ENCODE data around the gene ANKHD1. TPM values are rescaled to one million over a fixed set of nuclear protein-coding genes. Genes with fewer than 3 reads are reported as not detected.

Gene ANKHD1
- total RNA-seq, 2 experiments from 2014 or later = 99.3 to 103 TPM

DNA sequence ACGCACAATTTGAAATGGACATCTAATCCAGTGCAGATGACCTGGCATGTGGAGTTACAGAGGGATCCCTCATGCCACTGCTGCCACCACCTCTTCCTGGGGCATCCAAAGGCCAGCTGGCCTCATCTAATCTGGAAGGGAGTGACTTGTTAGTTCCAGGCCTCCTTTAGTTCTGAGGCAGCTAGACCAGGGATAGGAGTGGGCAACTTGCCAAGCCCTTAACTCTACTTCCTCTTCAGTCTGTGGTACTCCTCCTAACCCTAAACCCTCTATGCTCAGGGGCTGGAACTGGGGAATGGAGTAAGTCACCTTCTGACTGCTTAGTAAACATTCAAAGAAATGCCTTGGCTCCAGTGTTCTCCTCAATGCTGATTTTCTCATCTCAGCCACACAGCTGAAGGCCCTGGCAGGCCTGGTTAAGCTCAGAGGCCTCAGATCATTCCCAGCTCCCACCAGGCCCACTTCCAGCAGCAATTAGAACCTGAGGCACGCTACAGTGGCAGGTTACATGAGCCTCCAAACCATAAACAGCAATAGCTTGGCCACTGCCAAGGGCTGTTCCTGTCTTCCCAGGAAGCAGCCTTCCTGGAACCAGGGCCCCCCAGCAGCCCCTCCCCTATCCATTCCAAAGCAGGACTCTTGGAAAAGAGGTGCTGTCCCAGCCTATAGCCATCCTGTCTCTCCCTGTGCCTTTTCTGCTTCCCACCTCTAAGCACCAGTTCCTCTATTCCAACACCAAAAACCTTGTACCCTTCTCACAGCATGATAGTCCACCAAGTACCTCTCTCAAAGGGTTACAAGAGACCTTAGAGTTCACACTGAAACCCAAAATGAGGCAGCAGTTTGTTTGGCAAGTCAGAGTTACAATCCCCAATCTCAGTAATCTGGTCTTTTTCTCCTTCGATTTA lies 147.9 kb downstream of the ANKHD1 start:
- H3K9me3 Mint-ChIP-seq = no peaks in the 10 kb centered on the region
- peaks cover 59% of the 10 kb centered on the region for H3K4me1 Mint-ChIP-seq (ENCODE audit: low read depth)
- H3K36me3 Mint-ChIP-seq (ENCODE audit: low read depth) = peaks cover 55% of the 10 kb centered on the region
- peak overlapping the region; percentile 89 for H3K4me3 Mint-ChIP-seq
- no peak for DNase-seq
- POLR2A ChIA-PET = interaction anchor here (1.0 to 3.5 kb wide), 6 partner anchors 8 to 147 kb away, joined by 3 to 38 read pairs (median 16); partner anchors contain the start of genes ANKHD1, APBB3, IK and NDUFA2
- peak overlapping the region; percentile 98 for H3K27ac Mint-ChIP-seq
- TF ChIP-seq, protein P1, sequence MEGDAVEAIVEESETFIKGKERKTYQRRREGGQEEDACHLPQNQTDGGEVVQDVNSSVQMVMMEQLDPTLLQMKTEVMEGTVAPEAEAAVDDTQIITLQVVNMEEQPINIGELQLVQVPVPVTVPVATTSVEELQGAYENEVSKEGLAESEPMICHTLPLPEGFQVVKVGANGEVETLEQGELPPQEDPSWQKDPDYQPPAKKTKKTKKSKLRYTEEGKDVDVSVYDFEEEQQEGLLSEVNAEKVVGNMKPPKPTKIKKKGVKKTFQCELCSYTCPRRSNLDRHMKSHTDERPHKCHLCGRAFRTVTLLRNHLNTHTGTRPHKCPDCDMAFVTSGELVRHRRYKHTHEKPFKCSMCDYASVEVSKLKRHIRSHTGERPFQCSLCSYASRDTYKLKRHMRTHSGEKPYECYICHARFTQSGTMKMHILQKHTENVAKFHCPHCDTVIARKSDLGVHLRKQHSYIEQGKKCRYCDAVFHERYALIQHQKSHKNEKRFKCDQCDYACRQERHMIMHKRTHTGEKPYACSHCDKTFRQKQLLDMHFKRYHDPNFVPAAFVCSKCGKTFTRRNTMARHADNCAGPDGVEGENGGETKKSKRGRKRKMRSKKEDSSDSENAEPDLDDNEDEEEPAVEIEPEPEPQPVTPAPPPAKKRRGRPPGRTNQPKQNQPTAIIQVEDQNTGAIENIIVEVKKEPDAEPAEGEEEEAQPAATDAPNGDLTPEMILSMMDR (IDR thresholded peaks at IDR 0.05) = no peak
- CTCF ChIA-PET = interaction anchor here (1.4 to 4.0 kb wide), 2 partner anchors 22 to 85 kb away, joined by 3 to 16 read pairs; no protein-coding TSS in a partner anchor
- no peaks in the 10 kb centered on the region for H3K27me3 Mint-ChIP-seq
- intact Hi-C loops (cut with micrococcal nuclease) = loop anchor here (5.0 kb wide), 1 partner anchor 88 kb away; the partner anchor contains the start of gene TMCO6
- ATAC-seq = no peak

DNA sequence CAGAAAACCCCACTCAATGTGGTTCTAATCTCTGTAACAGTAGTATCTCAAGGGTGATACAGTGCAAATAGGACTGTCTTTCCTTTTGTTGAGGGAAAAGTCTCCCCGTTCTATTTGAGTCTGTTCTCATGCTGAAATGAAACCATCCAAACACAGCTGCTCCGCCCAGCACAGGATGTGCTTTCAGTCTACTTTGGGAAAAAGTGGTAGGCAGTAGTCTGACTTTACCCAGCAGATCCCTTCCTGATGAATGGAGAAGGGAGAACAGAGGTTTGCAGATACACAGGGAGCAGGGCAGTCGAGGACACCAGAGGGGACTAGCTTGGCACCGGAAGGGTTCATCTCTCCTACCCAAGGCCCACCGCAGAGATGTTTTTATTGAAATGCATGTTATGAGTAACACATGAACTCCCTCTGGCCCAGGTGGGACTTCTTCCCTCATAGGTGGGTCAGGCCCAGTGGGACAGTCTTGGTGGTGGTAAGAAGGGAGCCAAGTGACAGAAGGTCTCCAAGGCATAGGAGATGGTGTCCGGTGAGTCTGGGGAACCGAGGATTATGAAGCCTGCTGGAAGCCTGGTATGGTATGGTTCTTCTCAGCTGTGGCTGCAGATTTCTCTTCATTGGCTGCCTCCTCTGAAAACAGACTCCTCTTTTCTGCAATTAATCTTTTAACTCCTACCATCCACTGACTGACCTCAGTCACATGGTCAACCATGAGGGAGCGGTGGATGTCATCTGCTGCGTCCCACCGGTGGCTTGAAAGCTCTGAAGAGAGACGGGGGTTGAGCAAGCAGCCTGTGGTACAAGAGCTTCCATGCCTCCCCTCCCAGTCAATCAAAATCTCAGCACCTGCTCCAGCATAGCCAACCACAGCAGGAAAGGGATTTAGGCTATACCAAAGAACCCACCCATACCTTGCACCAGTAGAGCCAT lies 148.8 kb downstream of the ANKHD1 start:
- H3K4me3 Mint-ChIP-seq = no peak overlapping the region
- POLR2A ChIA-PET = interaction anchor here (0.8 to 3.2 kb wide), 5 partner anchors 13 to 148 kb away, joined by 3 to 15 read pairs (median 3); partner anchors contain the start of genes CD14, IK and NDUFA2
- peaks cover 56% of the 10 kb centered on the region for H3K36me3 Mint-ChIP-seq (ENCODE audit: low read depth)
- TF ChIP-seq, protein P1 (IDR thresholded peaks at IDR 0.05) = no peak
- no peak for DNase-seq
- no peaks in the 10 kb centered on the region for H3K27me3 Mint-ChIP-seq
- CTCF ChIA-PET = interaction anchor here (1.1 to 2.5 kb wide), 3 partner anchors 11 to 88 kb away, joined by 3 to 8 read pairs (median 5); partner anchors contain the start of gene APBB3
- no peaks in the 10 kb centered on the region for H3K9me3 Mint-ChIP-seq
- ATAC-seq = no peak
- peak overlapping the region; percentile 98 for H3K27ac Mint-ChIP-seq
- intact Hi-C loops (cut with micrococcal nuclease) = no loop called here
- peaks cover 67% of the 10 kb centered on the region for H3K4me1 Mint-ChIP-seq (ENCODE audit: low read depth)

DNA sequence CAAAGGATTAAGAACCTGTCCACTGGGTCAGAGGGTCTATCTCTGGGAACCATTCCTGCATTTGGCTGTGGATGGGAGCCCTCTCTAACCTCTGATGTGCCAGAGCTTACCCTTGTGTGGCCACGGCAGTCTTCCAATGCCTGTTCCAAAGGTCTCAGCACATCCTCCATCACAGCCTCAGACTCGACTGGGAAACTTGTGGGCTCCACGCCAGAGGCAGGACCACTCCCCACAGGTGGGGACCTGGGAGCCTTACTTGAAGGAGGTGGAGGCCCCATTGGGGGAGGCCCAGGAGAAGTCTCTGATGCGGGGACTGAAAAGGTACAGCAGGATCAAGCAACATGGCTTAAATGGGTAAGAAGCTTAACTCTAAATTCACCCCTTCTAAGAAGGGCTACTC lies 150.2 kb downstream of the ANKHD1 start:
- TF ChIP-seq, protein P1 (IDR thresholded peaks at IDR 0.05) = no peak
- Mint-ChIP-seq H3K27me3 (no peaks in the 10 kb centered on the region), H3K4me1 (ENCODE audit: low read depth) (peaks cover 74% of the 10 kb centered on the region), H3K36me3 (ENCODE audit: low read depth) (peaks cover 69% of the 10 kb centered on the region), H3K4me3 (no peak overlapping the region), H3K9me3 (no peaks in the 10 kb centered on the region), H3K27ac (peak overlapping the region; percentile 98)
- CTCF ChIA-PET = interaction anchor here (1.1 to 2.5 kb wide), 3 partner anchors 9 to 87 kb away, joined by 3 to 8 read pairs (median 5); partner anchors contain the start of gene APBB3
- no peak for DNase-seq
- intact Hi-C loops (cut with micrococcal nuclease) = no loop called here
- ATAC-seq = no peak
- POLR2A ChIA-PET = interaction anchor here (1.0 to 3.2 kb wide), 4 partner anchors 17 to 95 kb away, joined by 3 to 15 read pairs (median 4); partner anchors contain the start of genes IK and NDUFA2

DNA sequence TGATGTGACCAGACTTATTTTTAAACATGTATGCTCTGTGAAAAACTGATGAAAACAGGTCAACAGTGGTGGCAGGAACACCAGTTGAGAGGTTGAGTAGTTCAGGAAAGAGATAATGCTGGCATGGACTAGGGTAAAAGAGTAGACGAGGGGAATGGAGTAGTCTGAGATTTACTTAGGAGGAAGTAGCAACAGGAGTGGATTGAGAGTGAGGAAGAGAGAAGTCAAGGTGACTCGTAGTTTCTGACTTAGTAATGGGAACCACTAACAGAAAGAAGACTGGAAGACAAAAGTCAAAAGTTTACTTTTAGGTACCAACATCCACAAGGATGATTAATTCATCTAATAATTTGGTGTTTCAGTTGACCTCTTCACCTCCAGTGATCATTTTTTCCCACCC lies 152.0 kb downstream of the ANKHD1 start:
- ATAC-seq = peak; percentile 21
- no peak for DNase-seq
- Mint-ChIP-seq H3K36me3 (ENCODE audit: low read depth) (peaks cover 65% of the 10 kb centered on the region), H3K9me3 (no peaks in the 10 kb centered on the region), H3K27ac (peak overlapping the region; percentile 89), H3K4me1 (ENCODE audit: low read depth) (peaks cover 72% of the 10 kb centered on the region), H3K27me3 (no peaks in the 10 kb centered on the region), H3K4me3 (peak overlapping the region; percentile 81)
- intact Hi-C loops (cut with micrococcal nuclease) = no loop called here
- POLR2A ChIA-PET = interaction anchor here (0.6 to 1.1 kb wide), 3 partner anchors 9 to 142 kb away, joined by 3 to 4 read pairs (median 4); no protein-coding TSS in a partner anchor
- CTCF ChIA-PET = interaction anchor here (1.4 to 1.5 kb wide), 2 partner anchors 10 to 190 kb away, joined by 3 read pairs; no protein-coding TSS in a partner anchor
- TF ChIP-seq, protein P1 (IDR thresholded peaks at IDR 0.05) = no peak
